ENCODE results near the gene TSPAN15.
"Not testable (repeated sequence)": the region's sequence is repeated elsewhere in the genome, so short reads cannot be mapped to it uniquely, and the experiment has no call there.

TSPAN15 gene

GRCh38 chr10:69446229-69446628 is 5.0 kb upstream of the TSPAN15 start:
- no peak for DNase-seq (ENCODE audit: low read depth, low spot score)

DNA sequence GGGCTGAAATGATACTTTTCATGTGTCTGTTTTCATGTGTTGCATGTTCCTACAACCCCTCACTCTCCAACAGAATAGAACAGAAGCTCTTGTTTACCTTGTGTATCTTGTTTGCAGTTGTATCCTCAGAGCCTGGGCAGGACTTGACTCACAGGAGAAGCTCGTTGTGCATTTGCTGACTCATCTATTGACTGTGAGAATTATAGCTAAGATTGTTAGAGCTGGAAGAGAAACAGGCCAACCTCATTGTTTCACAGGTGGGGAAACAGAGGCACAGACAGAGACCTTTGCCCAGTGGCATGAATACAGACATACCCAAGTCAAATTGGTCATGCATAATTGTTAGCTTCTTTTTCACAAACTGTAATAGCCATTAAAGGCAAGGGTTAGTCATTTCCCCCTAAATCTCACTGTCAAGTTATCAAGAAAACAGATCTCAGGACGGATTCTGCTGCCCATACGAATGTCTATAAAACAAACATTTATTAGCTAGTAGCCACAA is 4.6 kb upstream of the TSPAN15 start:
- DNase-seq (ENCODE audit: low read depth, low spot score): no peak

DNA sequence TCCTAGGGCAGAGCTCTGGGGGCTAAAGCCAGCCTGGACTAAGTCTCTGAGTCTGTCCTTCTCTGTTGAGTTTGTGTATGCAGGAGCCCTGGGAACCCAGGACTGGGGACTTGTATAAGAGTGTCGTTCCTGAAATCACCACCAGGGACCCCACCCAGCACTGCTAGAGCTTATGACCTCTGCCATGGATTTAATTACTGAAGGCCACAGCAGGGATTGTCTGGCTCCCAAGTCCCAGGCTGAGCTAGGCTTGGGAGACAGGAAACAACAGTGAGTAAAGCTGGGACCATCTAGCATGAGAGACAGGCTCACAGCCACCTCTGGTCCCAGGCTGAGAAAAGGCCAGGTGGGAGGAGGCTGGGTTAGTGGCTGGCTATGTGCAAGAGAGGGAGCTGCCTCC is 1.4 kb upstream of the TSPAN15 start:
- no peak for DNase-seq (ENCODE audit: low read depth, low spot score)

DNA sequence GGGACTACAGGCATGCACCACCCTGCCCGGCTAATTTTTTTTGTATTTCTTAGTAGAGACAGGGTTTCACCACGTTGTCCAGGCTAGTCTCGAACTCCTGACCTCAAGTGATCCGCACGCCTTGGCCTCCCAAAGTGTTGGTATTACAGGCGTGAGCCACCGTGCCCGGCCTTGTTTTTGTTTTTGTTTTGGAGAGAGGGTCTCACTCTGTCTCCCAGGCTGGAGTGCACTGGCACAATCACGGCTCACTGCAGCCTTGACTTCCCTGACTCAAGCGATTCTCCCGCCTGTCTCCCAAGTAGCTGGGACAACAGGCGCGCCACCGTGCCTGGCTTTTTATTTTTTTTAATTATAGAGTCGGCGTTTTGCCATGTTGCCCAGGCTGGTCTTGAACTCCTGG is 870 bp upstream of the TSPAN15 start:
- DNase-seq (ENCODE audit: low read depth, low spot score): not testable (repeated sequence)

GRCh38 chr10:69451784-69452251 is 553 bp downstream of the TSPAN15 start:
- no peak for DNase-seq (ENCODE audit: low read depth, low spot score)

DNA sequence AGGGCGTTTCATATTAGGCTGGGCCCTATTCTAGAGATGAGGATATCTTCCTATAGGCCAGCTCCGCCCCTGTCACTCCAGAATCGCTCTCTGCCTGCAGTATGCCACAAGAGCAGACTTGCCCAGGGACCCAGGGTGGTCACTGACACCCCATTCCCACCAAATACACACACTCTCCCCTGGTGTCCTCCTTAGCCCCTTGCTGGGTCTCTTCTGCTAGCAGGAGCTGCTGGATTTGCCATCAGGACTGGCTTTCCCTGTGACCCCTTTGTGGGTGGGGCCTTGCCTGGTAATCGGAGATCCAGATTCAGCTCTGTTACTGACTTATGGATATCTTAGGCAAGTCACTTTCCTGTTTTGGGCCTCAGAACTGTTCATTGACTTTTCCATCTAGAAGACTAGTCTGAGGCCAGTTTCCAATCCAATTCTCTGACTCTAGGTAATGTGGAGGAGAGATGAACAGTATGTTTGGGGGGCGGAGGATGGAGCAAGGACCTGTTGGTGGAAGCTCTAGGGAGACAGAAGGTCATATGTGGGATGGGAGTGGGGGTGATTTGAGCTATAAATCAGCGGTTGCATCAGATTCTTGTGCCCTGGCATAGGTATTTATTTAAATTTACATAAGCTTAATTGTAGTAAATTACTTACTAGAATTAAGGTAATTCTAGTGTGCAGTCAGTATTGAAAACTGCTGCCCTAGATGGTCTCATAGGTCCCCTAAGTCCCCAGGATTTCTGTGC is 1.6 kb downstream of the TSPAN15 start:
- DNase-seq (ENCODE audit: low read depth, low spot score): no peak

- DNase-seq (ENCODE audit: low read depth, low spot score): no peak
Observed at GRCh38 chr10:69453795-69454194, 2.5 kb downstream of the TSPAN15 start.

- no peak for DNase-seq (ENCODE audit: low read depth, low spot score)
Observed at GRCh38 chr10:69455006-69455763, 3.9 kb downstream of the TSPAN15 start.

GRCh38 chr10:69456880-69457693 is 5.8 kb downstream of the TSPAN15 start:
- DNase-seq (ENCODE audit: low read depth, low spot score): no peak

GRCh38 chr10:69457771-69458237 is 6.5 kb downstream of the TSPAN15 start:
- DNase-seq (ENCODE audit: low read depth, low spot score): no peak

GRCh38 chr10:69458430-69459100 is 7.3 kb downstream of the TSPAN15 start:
- no peak for DNase-seq (ENCODE audit: low read depth, low spot score)

DNA sequence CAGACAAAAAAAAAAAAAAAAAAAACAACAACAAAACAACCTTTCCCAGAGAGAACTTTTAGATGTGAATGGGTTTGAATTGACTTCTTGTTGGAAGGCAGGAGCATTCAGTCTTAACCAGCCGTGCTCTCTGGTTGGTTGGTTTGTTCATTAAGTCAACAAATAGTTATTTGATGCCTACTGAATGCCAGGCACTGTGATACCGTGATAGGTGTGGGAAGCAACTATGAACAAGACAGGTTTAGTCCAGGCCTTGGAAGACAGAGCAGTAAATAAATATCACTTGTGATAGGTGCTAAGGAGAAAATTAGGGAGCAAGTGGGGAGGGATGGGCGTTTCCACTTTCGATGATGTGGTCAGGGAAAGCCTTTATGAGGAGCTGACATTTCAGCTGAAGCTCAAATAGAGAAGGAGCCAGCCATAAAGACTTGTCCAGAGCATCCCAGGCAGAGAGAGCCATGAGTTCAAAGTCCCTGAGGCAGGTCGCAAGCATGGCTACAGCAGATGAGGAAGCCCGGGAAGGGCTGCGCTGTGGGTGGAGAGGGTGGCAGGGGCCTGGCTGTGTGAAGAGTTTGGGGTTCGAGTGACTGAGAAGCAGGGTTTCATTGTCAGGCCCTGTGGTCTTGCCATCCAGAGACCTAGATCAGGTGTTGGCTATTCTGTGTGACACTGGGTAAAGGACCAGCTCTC is 8.0 kb downstream of the TSPAN15 start:
- DNase-seq (ENCODE audit: low read depth, low spot score): no peak

DNA sequence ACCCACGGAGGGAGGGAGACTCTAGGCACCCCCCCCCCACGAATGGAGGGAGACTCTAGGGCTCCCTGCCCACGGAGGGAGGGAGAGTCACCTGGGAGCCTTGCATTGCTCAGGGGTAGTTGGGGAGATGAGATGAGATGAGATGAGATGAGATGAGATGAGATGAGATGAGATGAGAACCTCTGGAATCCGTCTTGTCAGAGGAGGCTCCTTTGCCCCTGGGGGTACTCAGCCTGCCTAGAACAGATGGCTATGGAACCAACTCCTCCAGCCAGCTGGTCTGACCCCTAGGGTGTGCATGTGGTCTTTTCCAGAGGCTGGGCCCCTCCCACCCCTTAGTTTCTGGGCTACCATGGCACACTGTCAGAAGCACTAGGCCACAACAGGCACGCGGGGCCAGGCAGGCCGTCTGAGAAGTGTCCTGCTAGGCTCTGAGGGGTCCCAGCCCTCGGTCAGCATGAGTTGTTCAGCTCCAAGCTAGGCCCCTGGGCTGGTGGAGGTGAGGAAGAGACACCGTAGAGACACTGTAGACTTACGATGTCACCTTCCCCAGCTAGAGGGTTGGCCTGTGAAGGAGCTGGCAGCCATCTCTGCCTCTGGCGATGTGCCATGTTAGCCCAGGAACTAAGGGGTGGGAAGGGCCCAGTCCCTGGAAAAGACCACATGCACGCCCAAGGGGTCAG is 8.8 kb downstream of the TSPAN15 start:
- no peak for DNase-seq (ENCODE audit: low read depth, low spot score)

DNA sequence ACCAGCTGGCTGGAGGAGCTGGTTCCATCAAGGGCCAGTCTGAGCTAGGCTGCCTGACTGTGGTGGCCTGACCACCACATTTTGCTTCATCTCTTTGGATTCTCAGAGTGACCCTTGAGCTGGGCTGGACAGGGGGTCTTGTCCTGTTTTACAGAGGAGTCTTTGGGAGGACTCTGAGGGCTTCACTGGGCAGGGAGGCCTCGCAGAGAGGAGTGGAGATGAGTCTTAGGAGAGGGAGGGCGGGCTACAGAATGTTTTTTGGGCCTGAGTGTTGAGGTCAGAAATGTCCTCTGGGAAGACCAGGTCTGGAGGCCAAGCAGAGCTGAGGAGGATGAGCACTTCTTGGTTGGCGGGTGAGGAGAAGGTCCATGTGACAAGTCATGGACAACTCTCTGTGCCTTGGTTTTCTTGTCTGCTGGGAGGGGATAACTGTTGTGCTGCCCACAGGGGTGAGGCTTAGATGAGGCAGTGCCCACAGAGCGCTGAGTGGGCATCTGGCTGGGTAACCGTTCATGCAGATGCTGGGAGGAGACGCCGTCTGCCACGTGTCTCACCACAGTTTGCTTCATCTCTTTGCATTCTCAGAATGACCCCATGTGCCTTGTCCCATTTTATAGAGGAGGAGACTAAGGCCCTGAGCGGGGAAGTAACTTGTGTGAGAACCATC is 9.4 kb downstream of the TSPAN15 start:
- DNase-seq (ENCODE audit: low read depth, low spot score): no peak

- DNase-seq (ENCODE audit: low read depth, low spot score): no peak
Observed at GRCh38 chr10:69461243-69462025, 10.2 kb downstream of the TSPAN15 start.

- DNase-seq (ENCODE audit: low read depth, low spot score): no peak
Observed at GRCh38 chr10:69463886-69464285, 12.6 kb downstream of the TSPAN15 start.

DNA sequence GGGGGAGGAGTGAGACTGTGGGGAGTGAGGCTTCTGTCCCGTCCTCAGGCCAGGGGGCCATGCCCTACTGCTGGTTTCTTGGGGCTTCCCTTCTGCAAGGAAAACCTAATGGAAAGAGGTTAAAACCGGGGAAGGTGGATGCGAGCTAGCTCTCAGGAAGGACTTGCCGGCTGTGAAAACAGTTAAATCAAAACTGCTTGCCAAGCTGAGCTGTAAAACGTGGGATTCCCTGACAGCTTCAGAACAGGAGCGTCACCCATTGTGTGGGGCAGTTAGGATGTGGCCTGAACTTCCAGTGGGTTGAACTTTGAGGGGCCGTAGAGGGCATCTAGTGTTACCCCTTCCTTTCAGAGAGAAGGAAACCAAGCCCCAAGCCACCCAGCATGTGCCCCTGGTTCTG is 13.1 kb downstream of the TSPAN15 start:
- DNase-seq (ENCODE audit: low read depth, low spot score): no peak

GRCh38 chr10:69464801-69465401 is 13.6 kb downstream of the TSPAN15 start:
- DNase-seq (ENCODE audit: low read depth, low spot score): no peak

Data from activated CD4-positive, CD25-positive, alpha-beta regulatory T cell treated with anti-CD3 and anti-CD28 coated beads, Interleukin-2, amount 50 U/mL, for 16 hours (primary cell).